Activated naive CD4-positive, alpha-beta T cell treated with anti-CD3 and anti-CD28 coated beads, Interleukin-2, amount 10 ng/mL, durations not matched to agents 7 days and 5 days (primary cell): Measurements from ENCODE around the gene CFHR3.
"Not testable (repeated sequence)": the region's sequence is repeated elsewhere in the genome, so short reads cannot be mapped to it uniquely, and the experiment has no call there.

Source experiments
- CTCF ChIA-PET: fragments of 350-600 bp; sonication (Branson Sonifier 250); formaldehyde crosslinking; loops from one replicate; lab custom pipeline; 2021; ENCODE audit warnings: antibody characterized with exemption; lab: Charles Lee
- DNase-seq: peaks from one replicate; pipeline ENCODE4 v3.0.0-alpha.2; 2020
- H3K27ac Mint-ChIP-seq: one replicate; pipeline ENCODE4 v1.8.0; 2021; ENCODE audit warnings: mild to moderate bottlenecking, moderate library complexity, mixed read lengths
- H3K27me3 Mint-ChIP-seq: one replicate; pipeline ENCODE4 v1.8.0; 2021; ENCODE audit warnings: mild to moderate bottlenecking, mixed read lengths
- H3K36me3 Mint-ChIP-seq: one replicate; pipeline ENCODE4 v1.8.0; 2021; ENCODE audit warnings: mixed read lengths
- H3K4me1 Mint-ChIP-seq: one replicate; pipeline ENCODE4 v1.8.0; 2021; ENCODE audit warnings: mixed read lengths
- H3K4me3 Mint-ChIP-seq: one replicate; pipeline ENCODE4 v1.8.0; 2021; ENCODE audit warnings: mild to moderate bottlenecking, moderate library complexity, mixed read lengths
- H3K9me3 Mint-ChIP-seq: one replicate; pipeline ENCODE4 v1.8.0; 2021; ENCODE audit warnings: mixed read lengths

The CFHR3 gene

GRCh38 chr1:196774603-196775002 is at the start of gene CFHR3:
Gene CFHR3, plus strand, starts transcription at chr1:196774840. Its CDS starts 47 bp downstream, at chr1:196774887.
- Mint-ChIP-seq H3K4me1 (no peaks in the 10 kb centered on the region), H3K9me3 (no peaks in the 10 kb centered on the region), H3K36me3 (no peaks in the 10 kb centered on the region), H3K27me3 (no peaks in the 10 kb centered on the region), H3K4me3 (no peak within 1 kb of the TSS), H3K27ac (no peak within 1 kb of the TSS)
- no peak for DNase-seq
- CTCF ChIA-PET, result no interaction called here

DNA sequence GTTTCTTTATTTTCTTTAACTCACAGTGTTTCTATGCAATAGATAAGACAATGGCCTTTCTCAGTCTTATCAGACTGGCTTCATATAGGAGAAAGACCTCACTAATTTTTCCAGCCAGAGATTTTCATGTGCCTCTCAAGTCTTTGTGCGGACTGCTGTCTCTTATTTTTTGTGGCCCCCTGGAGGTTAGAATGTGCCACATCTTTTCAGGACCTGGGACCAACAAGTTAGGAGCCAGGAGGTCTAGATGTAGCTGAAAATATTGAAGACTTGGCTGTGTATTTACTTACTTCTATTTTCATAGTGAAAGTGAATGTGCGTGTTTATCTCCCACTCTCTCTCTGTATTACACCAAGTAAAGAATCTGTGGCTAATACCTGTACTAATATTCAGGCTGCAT is 42.1 kb upstream of the CFHR3 start:
- no peaks in the 10 kb centered on the region for H3K27me3 Mint-ChIP-seq
- H3K4me3 Mint-ChIP-seq, result no peak overlapping the region
- CTCF ChIA-PET, result no interaction called here

DNA sequence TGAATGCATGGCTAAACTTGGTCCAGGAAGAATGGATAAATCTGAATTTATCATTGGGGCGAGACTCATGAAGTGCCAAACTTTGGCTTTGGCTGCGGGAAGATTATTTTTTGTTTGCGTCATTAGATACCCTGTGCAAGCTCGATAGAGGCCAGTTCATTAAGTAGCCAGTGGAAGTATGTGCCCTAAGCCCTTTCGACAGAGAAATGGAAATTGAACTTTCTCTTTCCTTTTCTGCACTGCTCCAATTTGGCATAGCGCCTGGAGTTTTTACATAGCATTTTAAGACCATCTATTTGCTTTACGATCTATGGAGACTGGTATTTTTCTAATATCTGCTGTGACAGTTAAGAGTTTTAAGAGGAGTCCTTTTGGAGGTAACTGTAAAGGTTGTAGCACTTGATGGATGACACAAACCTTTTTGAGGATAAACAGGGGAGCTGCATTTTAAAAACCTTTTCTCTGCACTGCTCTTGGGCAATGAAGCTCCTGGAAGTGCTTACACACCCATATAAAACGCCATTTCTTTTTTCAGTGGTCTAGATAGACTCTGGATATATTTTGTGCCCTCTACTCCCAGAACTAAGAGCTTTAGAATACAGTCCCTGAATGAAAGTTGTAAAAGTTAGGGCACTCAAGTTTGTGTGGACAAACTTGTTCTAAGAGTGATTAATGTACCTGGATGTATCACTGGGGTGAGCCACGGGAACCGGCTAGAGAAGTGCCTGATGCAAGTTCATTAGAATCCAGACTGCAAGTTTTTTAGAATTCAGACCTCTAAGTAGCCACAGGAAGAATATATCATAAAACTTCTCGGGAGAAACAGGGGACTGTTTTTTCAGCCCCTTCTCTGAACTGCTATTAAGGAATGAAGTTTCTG is 41.3 kb upstream of the CFHR3 start:
- no peaks in the 10 kb centered on the region for H3K4me1 Mint-ChIP-seq
- H3K27ac Mint-ChIP-seq, result no peak overlapping the region
- CTCF ChIA-PET, result no interaction called here
- H3K27me3 Mint-ChIP-seq, result no peaks in the 10 kb centered on the region
- H3K9me3 Mint-ChIP-seq, result peaks cover 5% of the 10 kb centered on the region
- no peaks in the 10 kb centered on the region for H3K36me3 Mint-ChIP-seq
- no peak for DNase-seq
- no peak overlapping the region for H3K4me3 Mint-ChIP-seq

More for the DNA sequence above, 42.1 kb upstream of the CFHR3 start:
- no peaks in the 10 kb centered on the region for H3K36me3 Mint-ChIP-seq
- H3K27ac Mint-ChIP-seq, result no peak overlapping the region
- no peaks in the 10 kb centered on the region for H3K4me1 Mint-ChIP-seq
- DNase-seq, result no peak
- peaks cover 2% of the 10 kb centered on the region for H3K9me3 Mint-ChIP-seq

DNA sequence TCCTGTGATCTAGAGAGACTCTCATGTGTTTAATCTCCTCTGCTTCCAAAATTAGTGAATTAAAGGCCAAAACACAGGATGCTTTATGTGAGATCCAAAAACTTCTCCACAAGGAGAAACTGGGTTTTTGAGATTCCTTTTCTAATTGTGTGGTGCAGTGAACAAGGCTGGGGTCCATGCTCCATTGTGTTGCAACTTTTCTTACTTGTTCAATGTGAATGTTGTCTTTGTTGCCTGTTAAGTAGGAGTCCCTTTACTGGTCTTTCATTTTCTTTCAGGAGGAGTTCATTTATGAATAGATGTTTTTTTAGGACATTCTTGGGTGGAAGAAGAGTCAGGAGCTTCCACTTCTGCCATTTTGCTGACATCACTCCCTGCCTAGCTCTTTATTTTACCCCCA is 40.6 kb upstream of the CFHR3 start:
- no peak for DNase-seq
- H3K4me1 Mint-ChIP-seq, result no peaks in the 10 kb centered on the region
- H3K36me3 Mint-ChIP-seq, result no peaks in the 10 kb centered on the region
- no peak overlapping the region for H3K27ac Mint-ChIP-seq
- H3K9me3 Mint-ChIP-seq, result peaks cover 5% of the 10 kb centered on the region
- H3K4me3 Mint-ChIP-seq, result no peak overlapping the region
- CTCF ChIA-PET, result no interaction called here
- H3K27me3 Mint-ChIP-seq, result no peaks in the 10 kb centered on the region

- Mint-ChIP-seq H3K27ac (no peak overlapping the region), H3K4me3 (no peak overlapping the region), H3K27me3 (no peaks in the 10 kb centered on the region), H3K4me1 (no peaks in the 10 kb centered on the region), H3K9me3 (peaks cover 9% of the 10 kb centered on the region), H3K36me3 (no peaks in the 10 kb centered on the region)
- DNase-seq, result no peak
- CTCF ChIA-PET, result no interaction called here
These were observed 40.2 kb upstream of the CFHR3 start for GRCh38 chr1:196734460-196734859.

GRCh38 chr1:196738730-196739129 is 35.9 kb upstream of the CFHR3 start:
- H3K4me3 Mint-ChIP-seq, result no peak overlapping the region
- H3K27me3 Mint-ChIP-seq, result no peaks in the 10 kb centered on the region
- peaks cover 11% of the 10 kb centered on the region for H3K9me3 Mint-ChIP-seq
- H3K4me1 Mint-ChIP-seq, result no peaks in the 10 kb centered on the region
- CTCF ChIA-PET, result no interaction called here
- no peak overlapping the region for H3K27ac Mint-ChIP-seq
- DNase-seq, result no peak
- no peaks in the 10 kb centered on the region for H3K36me3 Mint-ChIP-seq

- CTCF ChIA-PET, H3K27me3 Mint-ChIP-seq, H3K36me3 Mint-ChIP-seq, DNase-seq, H3K9me3 Mint-ChIP-seq, H3K4me1 Mint-ChIP-seq, H3K27ac Mint-ChIP-seq, H3K4me3 Mint-ChIP-seq: not testable (repeated sequence)
These were observed 31.4 kb upstream of the CFHR3 start for GRCh38 chr1:196743244-196743643.

GRCh38 chr1:196765019-196765740 is 9.5 kb upstream of the CFHR3 start:
- H3K4me3 Mint-ChIP-seq, H3K27ac Mint-ChIP-seq, DNase-seq, H3K4me1 Mint-ChIP-seq, H3K9me3 Mint-ChIP-seq, H3K27me3 Mint-ChIP-seq, CTCF ChIA-PET, H3K36me3 Mint-ChIP-seq: not testable (repeated sequence)

GRCh38 chr1:196769823-196770222 is 4.8 kb upstream of the CFHR3 start:
- H3K27ac Mint-ChIP-seq, H3K9me3 Mint-ChIP-seq, CTCF ChIA-PET, H3K36me3 Mint-ChIP-seq, DNase-seq, H3K4me1 Mint-ChIP-seq, H3K4me3 Mint-ChIP-seq, H3K27me3 Mint-ChIP-seq: not testable (repeated sequence)

DNA sequence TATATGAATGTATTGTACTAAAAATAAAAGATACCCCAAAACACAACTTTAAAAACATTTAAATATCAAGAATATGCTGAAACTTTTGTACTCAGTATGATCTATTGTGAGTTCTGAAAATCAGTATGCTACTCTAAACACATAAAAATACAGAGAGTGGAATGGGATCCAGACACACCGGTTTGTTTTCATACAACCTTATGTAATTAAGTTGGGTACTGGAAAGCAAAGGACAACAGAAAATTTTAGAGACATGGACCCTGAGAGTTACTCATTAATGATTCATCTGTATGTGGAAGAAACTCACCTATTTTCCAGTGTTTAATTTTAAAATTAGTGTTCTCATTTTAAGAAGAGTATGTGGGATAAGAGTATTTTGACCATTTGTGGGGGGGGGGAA is 927 bp upstream of the CFHR3 start:
- no peaks in the 10 kb centered on the region for H3K36me3 Mint-ChIP-seq
- H3K27me3 Mint-ChIP-seq, result no peaks in the 10 kb centered on the region
- H3K27ac Mint-ChIP-seq, result no peak overlapping the region
- CTCF ChIA-PET, result no interaction called here
- no peaks in the 10 kb centered on the region for H3K9me3 Mint-ChIP-seq
- DNase-seq, result no peak
- no peak overlapping the region for H3K4me3 Mint-ChIP-seq
- no peaks in the 10 kb centered on the region for H3K4me1 Mint-ChIP-seq

GRCh38 chr1:196774175-196774574 is 465 bp upstream of the CFHR3 start:
- Mint-ChIP-seq H3K4me3 (no peak overlapping the region), H3K9me3 (no peaks in the 10 kb centered on the region), H3K36me3 (no peaks in the 10 kb centered on the region), H3K27ac (no peak overlapping the region), H3K27me3 (no peaks in the 10 kb centered on the region), H3K4me1 (no peaks in the 10 kb centered on the region)
- DNase-seq, result no peak
- CTCF ChIA-PET, result no interaction called here

DNA sequence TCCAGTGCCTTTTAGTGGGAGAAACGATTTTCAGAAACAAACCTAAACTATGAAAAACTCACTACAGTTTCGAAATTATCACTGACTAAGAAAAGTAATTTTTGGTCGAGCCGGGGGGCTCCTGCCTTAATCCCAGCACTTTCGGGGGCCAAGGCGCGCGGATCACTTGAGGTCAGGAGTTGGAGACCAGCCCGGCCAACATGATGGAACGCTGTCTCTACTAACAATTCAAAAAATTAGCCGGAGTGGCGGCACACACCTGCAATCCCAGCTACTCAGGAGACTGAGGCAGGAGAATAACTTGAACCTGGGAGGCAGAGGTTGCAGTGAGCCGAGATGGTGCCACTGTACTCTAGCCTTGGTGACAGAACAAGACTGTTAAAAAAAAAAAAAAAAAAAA is 3.0 kb downstream of the CFHR3 start:
- CTCF ChIA-PET, result no interaction called here
- no peaks in the 10 kb centered on the region for H3K27me3 Mint-ChIP-seq
- H3K4me3 Mint-ChIP-seq, result no peak overlapping the region
- H3K9me3 Mint-ChIP-seq, result peaks cover 1% of the 10 kb centered on the region
- no peak overlapping the region for H3K27ac Mint-ChIP-seq
- H3K36me3 Mint-ChIP-seq, result no peaks in the 10 kb centered on the region
- H3K4me1 Mint-ChIP-seq, result no peaks in the 10 kb centered on the region
- DNase-seq, result no peak

DNA sequence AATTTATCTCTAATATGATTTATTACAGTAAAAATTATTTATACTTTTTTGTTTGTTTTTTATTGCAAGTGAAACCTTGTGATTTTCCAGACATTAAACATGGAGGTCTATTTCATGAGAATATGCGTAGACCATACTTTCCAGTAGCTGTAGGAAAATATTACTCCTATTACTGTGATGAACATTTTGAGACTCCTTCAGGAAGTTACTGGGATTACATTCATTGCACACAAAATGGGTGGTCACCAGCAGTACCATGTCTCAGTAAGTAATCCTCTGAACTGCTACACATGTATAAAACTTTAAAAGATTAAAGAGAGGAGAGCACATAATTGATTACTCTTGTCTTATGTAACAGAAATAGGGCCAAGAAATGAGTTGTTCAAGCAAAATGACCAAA is 4.5 kb downstream of the CFHR3 start:
- no peak for DNase-seq
- peaks cover 2% of the 10 kb centered on the region for H3K9me3 Mint-ChIP-seq
- no peak overlapping the region for H3K4me3 Mint-ChIP-seq
- no peak overlapping the region for H3K27ac Mint-ChIP-seq
- CTCF ChIA-PET, result no interaction called here
- no peaks in the 10 kb centered on the region for H3K36me3 Mint-ChIP-seq
- H3K27me3 Mint-ChIP-seq, result no peaks in the 10 kb centered on the region
- H3K4me1 Mint-ChIP-seq, result no peaks in the 10 kb centered on the region

DNA sequence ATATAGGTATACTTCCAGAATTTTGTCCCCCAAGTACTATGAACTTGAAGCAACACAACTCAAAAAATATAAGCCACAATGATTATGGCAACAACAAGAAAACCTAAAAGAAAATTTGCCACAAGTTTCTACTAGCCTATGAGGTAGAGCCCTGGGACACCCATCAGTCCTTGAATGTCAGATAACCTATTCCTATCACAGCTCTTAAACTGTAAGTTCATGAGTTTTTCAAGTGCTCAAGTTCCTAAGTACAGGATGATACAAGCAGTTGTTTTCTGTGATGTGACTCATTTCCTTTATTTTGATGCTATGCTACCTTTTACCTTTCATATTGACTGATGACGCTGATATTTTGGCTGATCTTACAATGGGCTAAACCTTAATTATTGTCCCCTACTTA is 16.6 kb downstream of the CFHR3 start:
- CTCF ChIA-PET, result not testable (repeated sequence)

DNA sequence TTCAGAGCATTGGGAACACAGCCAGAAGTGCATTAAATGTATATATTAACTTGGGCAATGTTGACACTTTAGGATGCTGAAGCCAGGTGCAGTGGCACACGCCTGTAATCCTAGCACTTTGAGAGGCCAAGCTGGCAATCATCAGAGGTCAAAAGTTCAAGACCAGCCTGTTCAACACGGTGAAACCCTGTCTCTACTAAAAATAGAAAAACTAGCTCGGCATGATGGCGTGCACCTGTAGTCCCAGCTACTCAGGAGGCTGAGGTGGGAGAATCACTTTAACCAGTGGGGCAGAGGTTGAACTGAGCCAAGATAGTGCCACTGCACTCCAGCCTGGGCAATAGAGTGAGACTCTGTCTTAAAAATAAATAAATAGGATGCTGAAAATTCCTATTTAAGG is 19.5 kb downstream of the CFHR3 start:
- CTCF ChIA-PET, H3K9me3 Mint-ChIP-seq, H3K4me1 Mint-ChIP-seq, H3K4me3 Mint-ChIP-seq, H3K27ac Mint-ChIP-seq, H3K36me3 Mint-ChIP-seq, H3K27me3 Mint-ChIP-seq, DNase-seq: not testable (repeated sequence)

More for the DNA sequence above, 16.6 kb downstream of the CFHR3 start:
- not testable (repeated sequence) for H3K9me3 Mint-ChIP-seq, H3K36me3 Mint-ChIP-seq, H3K4me3 Mint-ChIP-seq, H3K27ac Mint-ChIP-seq, H3K4me1 Mint-ChIP-seq, H3K27me3 Mint-ChIP-seq, DNase-seq
